ENCODE measurements around the gene UTP18. TPM values are rescaled to one million over a fixed set of nuclear protein-coding genes. Genes with fewer than 3 reads are reported as not detected.
"Not testable (repeated sequence)": the region's sequence is repeated elsewhere in the genome, so short reads cannot be mapped to it uniquely, and the experiment has no call there.

Gene UTP18
- polyA plus RNA-seq (ENCODE audit: insufficient read length in 3 of 3), result 10 to 100 TPM; 46.7 to 50.4 (median 49.5) TPM
- long read RNA-seq, donor 1, transcript UTP18-201 (14 exons, 1,894 nt), result major isoform, 24 of 24 reads
- long read RNA-seq, donor 1, partial matches to known transcripts, result 0 of 24 reads
- long read RNA-seq, donor 1, other reads (novel, unspliced or antisense), result 0 of 24 reads
- long read RNA-seq, donor 2, transcript UTP18-201 (14 exons, 1,894 nt), result major isoform, 25 of 31 reads
- long read RNA-seq, donor 2, partial matches to known transcripts, result 6 of 31 reads
- long read RNA-seq, donor 2, other reads (novel, unspliced or antisense), result 0 of 31 reads
- long read RNA-seq, donor 3, transcript UTP18-201 (14 exons, 1,894 nt), result major isoform, 21 of 26 reads
- long read RNA-seq, donor 3, partial matches to known transcripts, result 5 of 26 reads
- long read RNA-seq, donor 3, other reads (novel, unspliced or antisense), result 0 of 26 reads
- long read RNA-seq, donor 4, transcript UTP18-201 (14 exons, 1,894 nt), result major isoform, 24 of 24 reads
- long read RNA-seq, donor 4, partial matches to known transcripts, result 0 of 24 reads
- long read RNA-seq, donor 4, other reads (novel, unspliced or antisense), result 0 of 24 reads
- long read RNA-seq, donor 5, transcript UTP18-201 (14 exons, 1,894 nt), result major isoform, 6 of 6 reads
- long read RNA-seq, donor 5, partial matches to known transcripts, result 0 of 6 reads
- long read RNA-seq, donor 5, other reads (novel, unspliced or antisense), result 0 of 6 reads
- long read RNA-seq, donor 6, transcript UTP18-201 (14 exons, 1,894 nt), result major isoform, 9 of 9 reads
- long read RNA-seq, donor 6, partial matches to known transcripts, result 0 of 9 reads
- long read RNA-seq, donor 6, other reads (novel, unspliced or antisense), result 0 of 9 reads
- long read RNA-seq, donor 7, transcript UTP18-201 (14 exons, 1,894 nt), result major isoform, 19 of 32 reads
- long read RNA-seq, donor 7, partial matches to known transcripts, result 13 of 32 reads
- long read RNA-seq, donor 7, other reads (novel, unspliced or antisense), result 0 of 32 reads
- long read RNA-seq, donor 8, partial matches to known transcripts, result 0 of 4 reads
- long read RNA-seq, donor 8, other reads (novel, unspliced or antisense), result 0 of 4 reads
- long read RNA-seq, donor 9, transcript UTP18-201 (14 exons, 1,894 nt), result major isoform, 20 of 26 reads
- long read RNA-seq, donor 9, partial matches to known transcripts, result 6 of 26 reads
- long read RNA-seq, donor 9, other reads (novel, unspliced or antisense), result 0 of 26 reads
- long read RNA-seq, donor 10, partial matches to known transcripts, result 5 of 9 reads
- long read RNA-seq, donor 10, other reads (novel, unspliced or antisense), result 0 of 9 reads
- long read RNA-seq, donor 11, transcript UTP18-201 (14 exons, 1,894 nt), result major isoform, 8 of 13 reads
- long read RNA-seq, donor 11, partial matches to known transcripts, result 5 of 13 reads
- long read RNA-seq, donor 11, other reads (novel, unspliced or antisense), result 0 of 13 reads
- long read RNA-seq, donor 12, transcript UTP18-201 (14 exons, 1,894 nt), result major isoform, 17 of 17 reads
- long read RNA-seq, donor 12, partial matches to known transcripts, result 0 of 17 reads
- long read RNA-seq, donor 12, other reads (novel, unspliced or antisense), result 0 of 17 reads
- long read RNA-seq, donor 13, partial matches to known transcripts, result 0 of 4 reads
- long read RNA-seq, donor 13, other reads (novel, unspliced or antisense), result 0 of 4 reads
- long read RNA-seq, donor 14, result 0 reads
- long read RNA-seq, donor 15, result 0 reads
- long read RNA-seq, donor 16, transcript UTP18-201 (14 exons, 1,894 nt), result major isoform, 24 of 31 reads
- long read RNA-seq, donor 16, partial matches to known transcripts, result 6 of 31 reads
- long read RNA-seq, donor 16, other reads (novel, unspliced or antisense), result 0 of 31 reads

GRCh38 chr17:51260237-51261023 is at the start of gene UTP18:
UTP18 (plus strand) TSS chr17:51260546; CDS start chr17:51260585, 39 bp downstream.
- DNase-seq, result peak; percentile 97

- no peak for DNase-seq
Measured at GRCh38 chr17:51214920-51215319, 45.4 kb upstream of the UTP18 start.

GRCh38 chr17:51217946-51218345 is 42.4 kb upstream of the UTP18 start:
- DNase-seq, result no peak

- no peak for DNase-seq
Measured at GRCh38 chr17:51221322-51221721, 39.0 kb upstream of the UTP18 start.

- no peak for DNase-seq
Measured at GRCh38 chr17:51224402-51225262, 35.7 kb upstream of the UTP18 start.

GRCh38 chr17:51225523-51225922 is 34.8 kb upstream of the UTP18 start:
- DNase-seq, result not testable (repeated sequence)

GRCh38 chr17:51228161-51228560 is 32.2 kb upstream of the UTP18 start:
- DNase-seq, result no peak

GRCh38 chr17:51229889-51230288 is 30.5 kb upstream of the UTP18 start:
- no peak for DNase-seq

- DNase-seq, result no peak
Measured at GRCh38 chr17:51230306-51230705, 30.0 kb upstream of the UTP18 start.

- DNase-seq, result no peak
Measured at GRCh38 chr17:51231999-51232398, 28.3 kb upstream of the UTP18 start.

- DNase-seq, result no peak
Measured at GRCh38 chr17:51234162-51234561, 26.2 kb upstream of the UTP18 start.

GRCh38 chr17:51238255-51238887 is 22.0 kb upstream of the UTP18 start:
- no peak for DNase-seq

GRCh38 chr17:51240275-51240674 is 20.1 kb upstream of the UTP18 start:
- no peak for DNase-seq

- DNase-seq, result no peak
Measured at GRCh38 chr17:51244041-51244440, 16.3 kb upstream of the UTP18 start.

GRCh38 chr17:51245535-51245934 is 14.8 kb upstream of the UTP18 start:
- DNase-seq, result no peak

GRCh38 chr17:51250314-51250840 is 10.0 kb upstream of the UTP18 start:
- no peak for DNase-seq

- no peak for DNase-seq
Measured at GRCh38 chr17:51251010-51251409, 9.3 kb upstream of the UTP18 start.

GRCh38 chr17:51255673-51256072 is 4.7 kb upstream of the UTP18 start:
- DNase-seq, result no peak
